PC-9 (cell line): ENCODE measurements around the gene PERCC1. TPM values are rescaled to one million over a fixed set of nuclear protein-coding genes. Genes with fewer than 3 reads are reported as not detected.

Experiments used
- BruUV-seq: library from RNA; stranded (reverse); fragments of 400-500 nt; replicated peaks from 2 replicates; lab custom pipeline; 2021; lab: Mats Ljungman, UMichigan
- CTCF ChIA-PET: fragments of 300-600 bp; sonication (Branson Sonifier 250); formaldehyde crosslinking; loops from one replicate; lab custom pipeline; 2022; ENCODE audit warnings: antibody characterized with exemption; lab: Charles Lee
- POLR2A ChIA-PET: fragments of 300-600 bp; sonication (Branson Sonifier 250); formaldehyde crosslinking; loops from one replicate; lab custom pipeline; 2022; ENCODE audit warnings: antibody characterized with exemption; ENCODE audit not compliant: unreplicated experiment; lab: Charles Lee
- DNase-seq, 2 experiments: peaks; one replicate each; pipeline versions ENCODE4 v3.0.0 to v3.0.0-alpha.2; 2015 to 2022; ENCODE audit warnings: mixed read lengths in 1 of 2
- H2AFZ ChIP-seq: fragments of 200-600 bp; sonication (generic); 2 replicates; pipeline ENCODE4 v1.8.1; 2017; ENCODE audit warnings: antibody characterized with exemption
- H3F3A ChIP-seq: fragments of 200-600 bp; sonication (generic); 2 replicates; pipeline ENCODE4 v1.8.1; 2017; ENCODE audit warnings: antibody characterized with exemption, mild to moderate bottlenecking, low read depth; ENCODE audit not compliant: insufficient read depth
- H3K27ac ChIP-seq: fragments of 200-600 bp; sonication (generic); 2 replicates; pipeline ENCODE4 v1.6.1; 2016; ENCODE audit warnings: mixed run types
- H3K27me3 ChIP-seq: fragments of 200-600 bp; sonication (generic); 2 replicates; pipeline ENCODE4 v1.6.1; 2016; ENCODE audit warnings: low read depth, mixed run types; ENCODE audit not compliant: insufficient read depth
- H3K36me3 ChIP-seq: fragments of 200-600 bp; sonication (generic); 2 replicates; pipeline ENCODE4 v1.6.1; 2016; ENCODE audit warnings: low read depth, mixed run types
- H3K4me1 ChIP-seq: fragments of 200-600 bp; sonication (generic); replicated peaks from 2 replicates; pipeline ENCODE4 v1.6.1; 2016; ENCODE audit warnings: mixed run types; ENCODE audit not compliant: insufficient read depth
- H3K4me2 ChIP-seq: fragments of 200-600 bp; sonication (generic); 2 replicates; pipeline ENCODE4 v1.6.1; 2017; ENCODE audit warnings: mixed run types
- H3K4me3 ChIP-seq: fragments of 200-600 bp; sonication (generic); 2 replicates; pipeline ENCODE4 v1.6.1; 2016; ENCODE audit warnings: mixed run types
- H3K79me2 ChIP-seq: fragments of 200-600 bp; sonication (generic); 2 replicates; pipeline ENCODE4 v1.6.1; 2017; ENCODE audit warnings: low read depth, mixed run types
- H3K9me2 ChIP-seq: fragments of 200-600 bp; sonication (generic); 2 replicates; pipeline ENCODE4 v1.8.1; 2017; ENCODE audit warnings: mild to moderate bottlenecking; ENCODE audit not compliant: insufficient read depth
- H3K9me3 ChIP-seq: fragments of 200-600 bp; sonication (generic); 2 replicates; pipeline ENCODE4 v1.8.1; 2016; ENCODE audit warnings: low read depth; ENCODE audit not compliant: insufficient read depth
- H4K20me1 ChIP-seq: fragments of 200-600 bp; sonication (generic); 2 replicates; pipeline ENCODE4 v1.8.1; 2017; ENCODE audit not compliant: insufficient read depth
- EZH2 ChIP-seq: fragments of 200-600 bp; sonication (generic); IDR thresholded peaks from 2 replicates; pipeline ENCODE4 v1.8.0; 2017; ENCODE audit warnings: antibody characterized with exemption, low read depth
- intact Hi-C: fragments of 100-400 bp; cut with micrococcal nuclease; formaldehyde crosslinking; loops from one replicate; pipeline ENCODE4 v1.10.0; 2022; ENCODE audit not compliant: unreplicated experiment
- total RNA-seq: library from RNA; stranded (reverse); gene quantifications from 2 replicates; pipeline ENCODE4 v1.2.3, GENCODE V29; 2021
- TF ChIP-seq, protein P1 (sequence below): fragments of 200-600 bp; sonication (generic); conservative IDR thresholded peaks from 2 replicates; pipeline ENCODE4 v1.6.1; 2017; ENCODE audit warnings: mixed run types, antibody characterized with exemption, mild to moderate bottlenecking, moderate library complexity

Gene PERCC1
- total RNA-seq, 1 experiment from 2014 or later: not detected

DNA sequence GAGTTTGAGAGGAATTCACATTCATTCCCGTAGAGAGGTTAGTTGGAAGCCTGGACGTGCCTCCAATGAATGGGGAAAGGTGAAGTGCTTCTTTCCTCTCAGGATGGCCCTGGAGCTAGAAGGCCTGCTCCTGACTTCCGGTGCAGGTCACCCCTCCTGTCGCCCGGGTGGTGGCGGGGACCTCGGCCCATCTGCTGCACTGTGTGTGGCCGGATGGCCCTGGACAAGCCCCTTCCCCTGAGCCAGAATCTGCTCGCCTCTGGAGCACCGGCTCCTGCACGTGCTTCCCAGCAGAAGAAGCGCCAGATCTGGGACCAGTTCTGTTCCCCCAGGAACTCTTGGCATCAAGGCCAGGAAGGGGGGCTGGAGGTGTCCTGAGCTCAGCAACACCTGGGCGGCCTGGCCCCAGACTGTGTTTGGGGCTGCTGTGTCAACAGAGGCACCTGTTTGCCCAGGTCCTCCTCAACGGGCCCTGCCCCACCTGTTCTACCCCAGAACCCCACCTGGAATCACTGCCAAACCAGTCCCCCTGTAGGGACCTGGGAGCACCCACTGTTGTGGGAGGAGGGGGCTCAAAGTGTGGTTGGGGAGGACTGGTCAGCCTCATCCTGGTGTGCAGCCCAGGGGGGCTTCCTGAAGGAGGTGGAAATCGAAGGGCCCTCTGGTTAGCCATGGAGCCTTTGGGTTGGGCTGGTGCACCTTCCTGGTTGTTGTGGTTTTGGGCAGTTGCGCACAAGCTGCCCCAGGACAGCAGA, 5.1 kb upstream of the PERCC1 start:
- no peak for DNase-seq
- no peak overlapping the region for H3K27ac ChIP-seq
- H3K27me3 ChIP-seq: no peaks in the 10 kb centered on the region
- H3F3A ChIP-seq: peaks cover 5% of the 10 kb centered on the region; the same call in 1 of the 2 replicates
- H3K4me3 ChIP-seq: no peak overlapping the region
- no TSS peak for BruUV-seq
- POLR2A ChIA-PET: no interaction called here
- no peak overlapping the region for H2AFZ ChIP-seq
- no peak overlapping the region for H3K4me2 ChIP-seq
- CTCF ChIA-PET: no interaction called here
- H3K36me3 ChIP-seq: no peaks in the 10 kb centered on the region
- intact Hi-C loops: no loop called here
- no peaks in the 10 kb centered on the region for H3K79me2 ChIP-seq
- H4K20me1 ChIP-seq: no peaks in the 10 kb centered on the region
- no peaks in the 10 kb centered on the region for H3K9me2 ChIP-seq
- no peaks in the 10 kb centered on the region for H3K9me3 ChIP-seq
- H3K4me1 ChIP-seq: peaks cover 7% of the 10 kb centered on the region; the same call in 1 of the 2 replicates
- no peak for TF ChIP-seq EZH2
- TF ChIP-seq, protein P1, sequence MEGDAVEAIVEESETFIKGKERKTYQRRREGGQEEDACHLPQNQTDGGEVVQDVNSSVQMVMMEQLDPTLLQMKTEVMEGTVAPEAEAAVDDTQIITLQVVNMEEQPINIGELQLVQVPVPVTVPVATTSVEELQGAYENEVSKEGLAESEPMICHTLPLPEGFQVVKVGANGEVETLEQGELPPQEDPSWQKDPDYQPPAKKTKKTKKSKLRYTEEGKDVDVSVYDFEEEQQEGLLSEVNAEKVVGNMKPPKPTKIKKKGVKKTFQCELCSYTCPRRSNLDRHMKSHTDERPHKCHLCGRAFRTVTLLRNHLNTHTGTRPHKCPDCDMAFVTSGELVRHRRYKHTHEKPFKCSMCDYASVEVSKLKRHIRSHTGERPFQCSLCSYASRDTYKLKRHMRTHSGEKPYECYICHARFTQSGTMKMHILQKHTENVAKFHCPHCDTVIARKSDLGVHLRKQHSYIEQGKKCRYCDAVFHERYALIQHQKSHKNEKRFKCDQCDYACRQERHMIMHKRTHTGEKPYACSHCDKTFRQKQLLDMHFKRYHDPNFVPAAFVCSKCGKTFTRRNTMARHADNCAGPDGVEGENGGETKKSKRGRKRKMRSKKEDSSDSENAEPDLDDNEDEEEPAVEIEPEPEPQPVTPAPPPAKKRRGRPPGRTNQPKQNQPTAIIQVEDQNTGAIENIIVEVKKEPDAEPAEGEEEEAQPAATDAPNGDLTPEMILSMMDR: no peak

DNA sequence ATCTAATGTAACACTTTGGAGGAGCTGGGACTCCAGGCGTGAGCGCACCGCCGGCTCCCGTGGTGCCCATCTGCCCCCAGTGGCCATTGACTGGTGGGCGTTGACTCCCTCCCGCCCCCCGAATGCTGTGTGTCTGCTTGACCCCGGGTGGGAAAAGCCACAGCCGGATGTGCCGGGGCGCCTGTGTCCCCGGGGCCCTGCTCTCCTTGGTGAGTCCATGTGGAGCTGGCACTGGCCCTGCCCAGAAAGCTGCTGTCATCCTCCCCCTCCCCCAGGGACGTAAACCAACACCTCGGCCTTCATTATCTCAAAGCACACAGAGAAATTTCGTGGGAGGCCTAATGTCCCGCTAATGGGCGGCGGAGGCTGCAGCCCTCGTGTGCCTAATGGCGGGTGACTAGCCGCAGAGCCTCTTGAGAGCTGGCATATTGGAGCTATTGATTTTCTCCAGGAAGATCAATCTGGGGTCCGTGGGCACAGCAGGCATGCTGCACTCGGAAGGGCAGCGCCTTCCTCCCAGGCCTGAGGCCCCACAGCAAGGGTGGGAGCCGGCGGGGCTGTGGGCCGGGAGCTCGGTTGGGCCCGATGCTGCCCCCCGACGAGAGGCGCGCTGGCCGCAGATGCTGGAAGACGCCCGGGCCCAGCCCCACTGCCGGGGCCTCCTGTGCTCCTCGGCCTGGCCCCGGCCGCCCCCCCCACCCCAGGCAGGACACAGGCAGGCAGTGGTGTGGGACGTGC, 4.0 kb upstream of the PERCC1 start:
- no peak for DNase-seq
- H3K27me3 ChIP-seq: 0 out of 2 replicates have a peak, but pooled peaks cover 1% of the 10 kb centered on the region
- H3K4me2 ChIP-seq: no peak overlapping the region
- H3K4me3 ChIP-seq: no peak overlapping the region
- intact Hi-C loops: no loop called here
- BruUV-seq: no TSS peak
- H3F3A ChIP-seq: no peaks in the 10 kb centered on the region; the same call in 1 of the 2 replicates
- H3K36me3 ChIP-seq: no peaks in the 10 kb centered on the region
- CTCF ChIA-PET: no interaction called here
- H2AFZ ChIP-seq: no peak overlapping the region
- no peaks in the 10 kb centered on the region for H3K9me2 ChIP-seq
- H3K4me1 ChIP-seq: no peaks in the 10 kb centered on the region
- H4K20me1 ChIP-seq: no peaks in the 10 kb centered on the region
- no peaks in the 10 kb centered on the region for H3K79me2 ChIP-seq
- no peak overlapping the region for H3K27ac ChIP-seq
- no peaks in the 10 kb centered on the region for H3K9me3 ChIP-seq
- TF ChIP-seq, protein P1: no peak
- no peak for TF ChIP-seq EZH2
- POLR2A ChIA-PET: interaction anchor here (1.1 kb wide), 1 partner anchor 48 kb away, joined by 4 read pairs; no protein-coding TSS in a partner anchor
